GOT3 (cell line): ENCODE data around the gene CDK16.

Source experiments
- DNase-seq: peaks from one replicate; lab custom pipeline; 2025; ENCODE audit warnings: mixed read lengths; lab: John Stamatoyannopoulos, UW

CDK16 gene

GRCh38 chrX:47218280-47218919 lies at the start of gene CDK16:
CDK16 (plus strand) TSS chrX:47218681; CDS start chrX:47223558, 4,877 bp downstream.
- peak; percentile 44 for DNase-seq

DNA sequence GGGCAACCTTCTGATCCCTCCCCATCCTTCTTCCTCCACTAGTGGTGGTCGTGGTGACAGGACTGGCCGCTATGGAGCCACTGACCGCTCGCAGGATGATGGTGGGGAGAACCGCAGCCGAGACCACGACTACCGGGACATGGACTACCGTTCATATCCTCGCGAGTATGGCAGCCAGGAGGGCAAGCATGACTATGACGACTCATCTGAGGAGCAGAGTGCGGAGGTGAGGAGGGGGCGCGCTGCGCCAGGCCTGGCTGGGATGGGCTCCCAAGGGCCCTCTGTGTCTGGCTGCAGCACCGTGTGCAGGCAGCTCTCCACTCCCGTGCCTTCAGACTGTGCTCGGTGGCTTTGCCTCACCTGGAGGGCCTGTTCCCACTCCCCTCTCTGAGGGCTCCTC lies 49.2 kb upstream of the CDK16 start:
- DNase-seq = no peak

DNA sequence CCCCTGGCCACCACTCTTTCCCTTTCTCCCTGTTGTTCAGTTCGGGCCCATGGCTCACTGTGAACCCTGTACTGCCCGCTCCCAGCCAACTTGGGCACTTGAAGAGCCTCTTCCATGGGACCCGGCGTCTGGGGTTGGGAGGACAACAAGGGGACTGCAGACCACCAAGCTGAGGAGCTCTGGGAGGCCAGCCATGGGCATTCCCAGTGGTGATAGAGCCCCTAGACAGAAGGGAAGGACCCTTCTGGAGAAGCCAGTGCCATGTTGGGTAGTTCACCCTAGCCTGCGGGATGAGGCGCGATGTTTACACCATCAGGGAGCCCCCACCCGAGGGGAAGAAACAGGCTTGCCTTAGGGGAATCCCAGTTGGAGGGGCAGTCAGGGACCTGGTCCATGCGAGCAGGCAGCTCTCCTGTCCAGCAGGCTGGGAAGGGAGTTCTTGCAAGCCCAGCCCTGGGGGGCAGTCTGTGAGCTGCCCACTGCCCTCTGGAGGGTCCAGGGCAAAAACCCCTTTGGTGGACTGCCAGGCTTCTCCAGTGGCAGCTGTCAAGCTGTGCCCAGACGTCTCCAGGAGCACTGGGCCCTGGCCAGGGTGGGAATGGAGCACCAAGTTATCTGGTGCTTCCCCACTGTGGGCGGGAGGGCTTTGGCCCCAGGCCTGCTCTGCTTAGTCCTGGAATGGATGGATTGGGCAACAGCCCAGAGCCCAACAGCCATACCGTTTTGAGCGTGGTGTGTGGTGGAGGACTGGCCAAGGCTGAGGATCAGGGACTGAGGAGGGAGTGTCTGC lies 48.6 kb upstream of the CDK16 start:
- no peak for DNase-seq

GRCh38 chrX:47170861-47171692 lies 47.4 kb upstream of the CDK16 start:
- no peak for DNase-seq

DNA sequence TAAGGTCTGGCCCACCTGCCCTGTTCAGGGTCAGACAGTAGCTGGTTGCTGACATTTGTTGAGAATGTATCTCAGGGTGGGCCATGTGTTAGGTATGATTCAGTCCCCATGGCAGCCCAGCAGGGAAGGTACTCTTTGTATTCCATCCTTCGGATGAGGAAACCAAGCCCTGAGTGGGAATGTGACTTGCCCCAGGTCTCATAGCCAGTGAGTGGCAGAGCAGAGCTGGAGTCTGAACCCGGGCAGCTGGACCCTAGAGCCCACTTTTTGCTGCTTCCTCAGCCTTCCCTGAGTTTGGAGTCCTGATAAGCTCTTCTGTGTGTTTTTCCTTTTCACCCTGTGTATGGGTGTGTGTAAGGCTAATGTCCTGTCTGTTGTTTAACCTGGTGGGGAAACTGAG lies 46.5 kb upstream of the CDK16 start:
- no peak for DNase-seq

- no peak for DNase-seq
These were observed 45.9 kb upstream of the CDK16 start for GRCh38 chrX:47172549-47172948.

GRCh38 chrX:47172971-47173792 lies 45.3 kb upstream of the CDK16 start:
- no peak for DNase-seq

- no peak for DNase-seq
These were observed 44.1 kb upstream of the CDK16 start for GRCh38 chrX:47174376-47174775.

DNA sequence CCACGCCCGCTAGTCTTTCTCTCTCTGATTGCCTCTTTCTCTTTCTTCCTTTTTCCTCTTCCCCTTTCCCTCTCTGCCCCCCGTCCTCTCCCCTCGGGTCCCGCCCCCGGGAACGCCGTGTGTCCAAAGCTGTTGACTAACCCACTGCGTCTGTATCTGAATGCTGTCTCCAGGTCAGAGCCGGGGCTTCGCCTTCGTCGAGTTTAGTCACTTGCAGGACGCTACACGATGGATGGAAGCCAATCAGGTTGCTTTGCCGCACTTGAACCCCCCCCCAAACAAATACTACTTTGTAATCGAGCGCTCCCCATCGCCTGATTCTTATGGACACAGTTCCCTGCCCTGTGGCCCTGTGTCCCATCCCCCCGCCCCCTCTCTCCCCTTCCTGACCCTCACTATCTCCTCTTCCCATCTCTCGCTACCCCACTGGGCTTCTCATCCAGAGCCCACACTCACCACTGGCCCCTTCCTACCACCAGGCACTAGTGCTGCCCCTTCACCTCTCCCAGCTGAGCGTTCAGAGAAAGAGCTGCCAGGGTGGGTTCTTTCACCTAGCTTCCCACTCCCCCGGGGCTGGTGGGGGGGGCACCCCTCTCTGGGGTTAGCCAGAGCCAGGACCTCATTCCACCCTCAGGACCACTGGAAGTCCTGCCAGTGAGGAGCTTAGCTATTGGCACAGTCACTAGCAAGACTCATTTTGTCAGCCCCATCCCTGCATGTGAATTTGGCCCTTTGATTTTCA lies 43.5 kb upstream of the CDK16 start:
- DNase-seq = no peak

GRCh38 chrX:47175588-47175980 lies 42.9 kb upstream of the CDK16 start:
- no peak for DNase-seq

DNA sequence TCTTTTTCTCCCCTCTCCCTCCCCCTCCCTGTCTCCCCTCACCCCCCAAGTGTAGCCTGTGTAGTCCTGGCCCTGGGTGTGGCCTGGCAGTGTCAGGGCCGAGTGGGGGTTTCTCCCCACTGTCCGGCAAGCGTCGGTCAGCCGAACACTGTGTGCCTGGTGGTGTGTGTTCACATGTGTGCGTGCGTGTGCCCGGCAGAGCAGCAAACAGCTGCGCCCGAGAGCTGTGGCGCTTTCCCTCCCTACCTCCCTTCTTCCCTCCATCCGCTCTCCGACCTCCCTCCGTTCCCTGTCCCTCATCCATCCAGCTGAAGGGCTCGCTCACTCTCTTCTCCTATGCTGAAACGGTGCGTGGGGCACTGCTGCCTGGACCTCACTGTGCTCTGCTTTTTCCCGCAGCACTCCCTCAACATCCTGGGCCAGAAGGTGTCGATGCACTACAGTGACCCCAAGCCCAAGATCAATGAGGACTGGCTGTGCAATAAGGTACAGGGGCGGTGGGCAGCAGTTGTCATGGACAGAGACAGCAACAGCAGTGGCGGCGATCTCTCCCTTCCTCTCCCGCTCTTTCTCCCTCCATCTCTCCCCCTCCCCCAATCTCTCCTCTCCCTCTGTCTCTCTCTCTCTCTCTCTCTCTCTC lies 42.3 kb upstream of the CDK16 start:
- DNase-seq = no peak

GRCh38 chrX:47177079-47177478 lies 41.4 kb upstream of the CDK16 start:
- DNase-seq = no peak

GRCh38 chrX:47178337-47178736 lies 40.1 kb upstream of the CDK16 start:
- no peak for DNase-seq

GRCh38 chrX:47179221-47179927 lies 39.1 kb upstream of the CDK16 start:
- no peak for DNase-seq

- no peak for DNase-seq
These were observed 38.6 kb upstream of the CDK16 start for GRCh38 chrX:47179928-47180255.

- DNase-seq = no peak
These were observed 38.1 kb upstream of the CDK16 start for GRCh38 chrX:47180346-47180745.

GRCh38 chrX:47181301-47181700 lies 37.2 kb upstream of the CDK16 start:
- no peak for DNase-seq

DNA sequence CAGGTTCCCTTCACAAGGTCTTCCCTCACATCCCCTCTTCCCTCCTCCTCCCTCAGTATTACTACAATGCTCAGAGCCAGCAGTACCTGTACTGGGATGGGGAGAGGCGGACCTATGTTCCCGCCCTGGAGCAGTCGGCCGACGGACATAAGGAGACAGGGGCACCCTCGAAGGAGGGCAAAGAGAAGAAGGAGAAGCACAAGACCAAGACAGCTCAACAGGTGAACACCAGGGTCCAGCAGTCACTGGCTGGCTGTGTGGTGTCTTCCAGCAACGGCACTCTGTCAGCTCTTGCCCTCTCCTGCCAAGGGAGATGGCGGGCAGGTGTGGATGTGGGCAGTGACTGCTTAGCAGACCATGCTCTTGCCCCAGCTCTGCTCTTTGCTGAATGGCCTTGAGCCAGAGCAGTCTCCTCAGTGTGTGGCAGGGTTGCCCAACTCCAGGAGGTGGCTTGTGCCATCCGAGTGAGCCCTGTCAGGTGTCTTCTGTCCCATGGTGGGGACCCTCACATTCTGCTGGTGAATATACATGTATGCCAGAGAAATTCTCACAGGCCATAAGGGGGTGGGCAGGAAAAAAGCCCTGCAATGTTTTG lies 36.3 kb upstream of the CDK16 start:
- no peak for DNase-seq

DNA sequence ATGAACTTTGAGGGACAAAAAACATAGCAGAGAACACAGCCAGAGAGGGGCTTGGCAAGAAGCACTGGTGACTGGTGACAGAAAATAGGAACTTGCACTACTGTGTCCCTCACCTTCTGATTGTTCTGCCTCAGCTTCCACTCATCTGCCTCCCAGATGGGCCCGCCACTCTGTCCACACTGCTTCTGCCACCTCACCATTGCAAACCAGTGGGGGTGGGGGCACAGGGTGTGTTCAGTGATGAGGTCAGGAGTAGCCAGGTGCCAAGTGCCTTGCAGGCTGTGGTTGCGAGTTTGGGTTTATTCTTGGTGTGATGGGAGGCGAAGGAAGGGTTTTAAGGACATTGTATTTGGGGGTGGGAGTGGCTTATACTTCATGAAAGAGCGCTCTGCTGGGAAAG lies 34.0 kb upstream of the CDK16 start:
- DNase-seq = no peak

DNA sequence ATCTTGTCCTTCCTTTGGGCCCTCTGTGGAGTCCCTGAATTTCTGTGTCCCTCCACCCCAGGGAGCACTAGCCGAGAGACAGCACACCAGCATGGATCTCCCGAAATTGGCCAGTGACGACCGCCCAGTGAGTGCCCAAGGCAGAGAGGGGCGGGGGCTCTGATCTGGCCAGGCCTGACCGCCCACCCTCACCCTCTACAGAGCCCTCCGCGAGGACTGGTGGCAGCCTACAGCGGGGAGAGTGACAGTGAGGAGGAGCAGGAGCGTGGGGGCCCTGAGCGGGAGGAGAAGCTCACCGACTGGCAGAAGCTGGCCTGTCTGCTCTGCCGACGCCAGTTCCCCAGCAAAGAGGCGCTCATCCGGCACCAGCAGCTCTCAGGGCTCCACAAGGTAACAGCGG lies 33.2 kb upstream of the CDK16 start:
- DNase-seq = no peak
